Measurements from ENCODE around the gene THOC7.

Gene THOC7

DNA sequence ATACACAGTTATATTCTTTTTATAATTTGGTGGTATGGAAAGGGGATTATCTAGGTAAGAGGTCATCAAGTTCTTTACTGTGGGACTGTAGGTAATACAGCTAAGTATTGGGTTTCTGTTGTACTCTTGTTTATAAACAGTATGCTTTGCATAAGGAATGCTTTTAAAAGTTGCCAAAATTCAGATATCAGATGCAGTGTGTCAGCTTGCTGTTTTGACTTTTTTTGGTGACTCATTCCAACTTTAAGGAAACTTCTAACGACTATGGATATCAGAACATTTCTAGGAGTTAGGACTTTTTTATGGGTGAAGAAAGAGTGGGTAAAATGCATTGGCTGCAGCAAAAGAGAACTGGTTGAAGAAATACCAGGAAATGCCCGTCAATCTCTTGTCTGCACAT lies 45.8 kb upstream of the THOC7 start:
- no peak overlapping the region for H3K27ac ChIP-seq
- TF ChIP-seq, protein P1, sequence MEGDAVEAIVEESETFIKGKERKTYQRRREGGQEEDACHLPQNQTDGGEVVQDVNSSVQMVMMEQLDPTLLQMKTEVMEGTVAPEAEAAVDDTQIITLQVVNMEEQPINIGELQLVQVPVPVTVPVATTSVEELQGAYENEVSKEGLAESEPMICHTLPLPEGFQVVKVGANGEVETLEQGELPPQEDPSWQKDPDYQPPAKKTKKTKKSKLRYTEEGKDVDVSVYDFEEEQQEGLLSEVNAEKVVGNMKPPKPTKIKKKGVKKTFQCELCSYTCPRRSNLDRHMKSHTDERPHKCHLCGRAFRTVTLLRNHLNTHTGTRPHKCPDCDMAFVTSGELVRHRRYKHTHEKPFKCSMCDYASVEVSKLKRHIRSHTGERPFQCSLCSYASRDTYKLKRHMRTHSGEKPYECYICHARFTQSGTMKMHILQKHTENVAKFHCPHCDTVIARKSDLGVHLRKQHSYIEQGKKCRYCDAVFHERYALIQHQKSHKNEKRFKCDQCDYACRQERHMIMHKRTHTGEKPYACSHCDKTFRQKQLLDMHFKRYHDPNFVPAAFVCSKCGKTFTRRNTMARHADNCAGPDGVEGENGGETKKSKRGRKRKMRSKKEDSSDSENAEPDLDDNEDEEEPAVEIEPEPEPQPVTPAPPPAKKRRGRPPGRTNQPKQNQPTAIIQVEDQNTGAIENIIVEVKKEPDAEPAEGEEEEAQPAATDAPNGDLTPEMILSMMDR (conservative IDR thresholded peaks at IDR 0.05) = no peak

DNA sequence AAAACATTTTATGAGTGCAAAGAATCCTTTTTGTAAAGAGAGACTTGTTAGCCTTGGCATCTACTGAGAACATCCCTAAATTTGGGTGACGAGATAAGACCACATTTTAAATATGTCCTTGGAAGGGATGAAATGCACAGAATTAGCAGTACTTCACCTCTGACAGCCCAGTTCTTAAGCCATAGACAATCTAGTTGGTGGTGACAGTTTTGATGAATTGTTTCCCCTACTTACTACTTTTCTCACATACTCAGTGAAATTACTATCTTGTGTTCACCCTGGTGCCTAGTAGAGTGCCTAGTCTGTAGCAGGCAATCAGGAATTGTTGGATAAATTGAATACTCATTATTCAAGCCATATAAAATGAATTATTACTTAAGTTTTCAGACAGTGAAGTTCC lies 45.2 kb upstream of the THOC7 start:
- H3K27ac ChIP-seq = no peak overlapping the region
- TF ChIP-seq, protein P1 (conservative IDR thresholded peaks at IDR 0.05) = no peak

DNA sequence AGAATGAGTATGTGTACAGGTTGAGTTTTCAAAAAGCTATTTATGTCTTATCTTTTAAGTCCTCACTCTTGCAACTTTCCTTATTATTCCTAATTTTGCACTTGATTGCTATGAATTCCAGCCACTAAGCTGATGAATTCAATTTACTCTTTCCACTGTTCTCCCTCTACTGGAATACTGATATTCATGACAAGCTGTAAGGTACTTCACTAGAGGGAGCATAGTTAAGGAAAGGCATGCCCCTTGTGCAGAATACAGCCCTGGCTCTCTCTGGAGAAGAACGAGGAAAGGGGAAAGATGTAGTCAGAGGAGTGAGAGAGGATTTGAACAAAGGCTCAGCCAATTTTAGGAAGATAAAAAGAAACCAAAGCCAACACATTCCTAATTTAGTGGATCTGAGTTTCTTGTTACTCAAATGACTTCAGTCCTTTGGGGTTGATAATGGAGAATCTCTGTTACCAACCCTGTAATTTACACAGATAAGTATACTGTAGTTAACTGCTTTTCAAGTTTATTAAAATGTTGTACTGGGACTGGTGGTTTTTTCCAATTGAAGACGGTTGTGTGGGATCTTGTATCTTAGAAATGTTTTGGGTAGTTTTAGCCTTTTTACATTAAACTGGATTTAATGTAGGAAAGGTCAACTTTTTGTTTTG lies 44.6 kb upstream of the THOC7 start:
- TF ChIP-seq, protein P1 (conservative IDR thresholded peaks at IDR 0.05) = peak; percentile 61
- no peak overlapping the region for H3K27ac ChIP-seq

DNA sequence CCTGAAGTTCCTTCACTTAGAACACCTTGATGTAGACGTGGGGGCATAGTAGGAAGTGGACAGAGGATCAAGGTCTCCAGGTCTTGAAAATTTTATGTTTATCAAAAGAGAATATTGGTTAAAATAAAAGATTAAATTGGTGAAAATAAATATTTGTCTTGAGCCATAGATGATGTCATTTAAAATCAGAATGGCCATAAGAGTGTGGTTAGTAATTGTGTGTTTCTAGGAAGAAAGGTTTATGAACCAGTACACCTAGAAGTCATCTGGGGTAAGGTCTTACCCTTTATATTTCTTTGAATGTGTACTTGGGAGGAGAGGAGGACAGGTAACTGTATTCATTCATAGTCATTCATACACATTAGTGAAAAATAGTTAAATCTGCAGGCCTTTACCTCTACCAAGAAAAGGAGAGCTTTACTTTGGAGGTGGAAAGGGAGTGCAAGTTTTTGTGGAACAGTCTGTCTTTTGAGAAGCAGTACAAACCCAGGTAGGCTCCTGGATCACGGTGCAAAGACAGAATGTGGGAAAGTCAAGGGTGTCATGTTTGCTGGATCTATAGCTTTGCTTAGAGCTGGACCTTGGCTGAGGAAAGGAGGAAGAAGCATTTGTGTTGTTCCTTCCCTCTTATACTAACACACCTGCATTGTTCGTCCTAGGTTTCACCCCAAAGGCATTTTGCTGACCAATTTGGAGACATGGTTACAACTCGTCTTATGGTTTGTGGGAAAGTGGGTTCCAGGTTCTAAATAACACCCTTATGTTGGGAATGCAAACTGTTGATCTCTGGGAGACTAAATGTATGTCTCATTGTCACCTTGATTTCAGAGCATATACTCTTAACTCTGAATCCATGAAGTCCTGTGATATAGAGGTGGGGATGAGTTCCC lies 42.4 kb upstream of the THOC7 start:
- no peak overlapping the region for H3K27ac ChIP-seq
- TF ChIP-seq, protein P1 (conservative IDR thresholded peaks at IDR 0.05) = no peak

- TF ChIP-seq, protein P1 (conservative IDR thresholded peaks at IDR 0.05) = no peak
- H3K27ac ChIP-seq = no peak overlapping the region
Measured at GRCh38 chr3:63900459-63900858, 36.9 kb upstream of the THOC7 start.

GRCh38 chr3:63900010-63900409 lies 36.4 kb upstream of the THOC7 start:
- TF ChIP-seq, protein P1 (conservative IDR thresholded peaks at IDR 0.05) = no peak
- no peak overlapping the region for H3K27ac ChIP-seq

DNA sequence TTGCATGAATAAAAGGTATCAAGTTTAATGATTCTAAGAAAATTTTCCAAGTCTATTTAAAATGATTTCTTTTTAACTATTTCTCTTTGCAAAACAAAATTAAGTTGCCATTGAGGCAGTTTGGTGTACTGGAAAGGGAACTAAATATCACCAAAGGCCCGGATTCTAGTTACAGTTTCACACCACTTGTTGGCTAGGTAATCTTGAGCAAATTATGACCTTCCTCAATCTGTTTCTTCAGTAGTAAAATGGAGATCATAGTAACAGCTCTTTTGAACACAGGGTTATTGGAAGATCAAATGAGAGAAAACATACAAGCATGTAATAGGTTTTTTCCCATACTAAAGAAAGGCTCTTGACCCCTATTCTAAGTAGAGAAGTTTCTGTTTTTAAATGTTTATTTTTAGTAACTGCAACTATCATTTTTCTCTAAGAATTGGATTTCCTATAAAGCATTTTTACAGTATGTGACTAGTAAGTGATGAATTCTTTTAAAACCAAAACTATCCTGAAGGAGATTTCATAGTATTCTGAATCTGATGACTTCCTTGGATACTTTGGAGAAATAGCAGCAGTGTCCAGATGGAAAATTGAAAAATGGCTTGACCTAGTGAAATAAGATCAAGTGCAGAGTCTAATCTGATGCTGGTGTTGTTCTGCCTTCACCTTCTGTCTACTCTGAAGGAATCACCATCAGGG lies 32.9 kb upstream of the THOC7 start:
- TF ChIP-seq, protein P1 (conservative IDR thresholded peaks at IDR 0.05) = no peak
- H3K27ac ChIP-seq = no peak overlapping the region

Measured in VCaP (cell line).